Measurements from ENCODE around the gene KLHL36. TPM values are rescaled to one million over a fixed set of nuclear protein-coding genes. Genes with fewer than 3 reads are reported as not detected.
"Not testable (repeated sequence)": the region's sequence is repeated elsewhere in the genome, so short reads cannot be mapped to it uniquely, and the experiment has no call there.

Gene KLHL36
- total RNA-seq, 1 donor from 2014 or later, result 39.3 TPM

- Histone ChIP-seq H3K9me3 (no peaks in the 10 kb centered on the region), H3K27me3 (no peaks in the 10 kb centered on the region), H3K36me3 (no peaks in the 10 kb centered on the region), H3K27ac (no peak overlapping the region), H3K4me3 (no peak overlapping the region), H3K4me1 (peaks cover under 1% of the 10 kb centered on the region)
- no peak for DNase-seq (ENCODE audit: extremely low spot score in 2 of 2)
- TF ChIP-seq POLR2AphosphoS5 (IDR thresholded peaks at IDR 0.05; ENCODE audit: insufficient read depth in 1 of 2, low read depth in 1 of 2), result no peak
- no peak for TF ChIP-seq POLR2A (IDR thresholded peaks at IDR 0.05)
- no peak for TF ChIP-seq CTCF (IDR thresholded peaks at IDR 0.05)
- intact Hi-C loops (cut with DNase I), result no loop called here
These were observed 17.7 kb upstream of the KLHL36 start for GRCh38 chr16:84630446-84631152.

- no peak for TF ChIP-seq CTCF (IDR thresholded peaks at IDR 0.05)
- TF ChIP-seq POLR2A (IDR thresholded peaks at IDR 0.05), result no peak
- TF ChIP-seq POLR2AphosphoS5 (IDR thresholded peaks at IDR 0.05; ENCODE audit: insufficient read depth in 1 of 2, low read depth in 1 of 2), result no peak
- intact Hi-C loops (cut with DNase I), result no loop called here
- Histone ChIP-seq H3K4me1 (peaks cover 5% of the 10 kb centered on the region), H3K9me3 (no peaks in the 10 kb centered on the region), H3K27ac (no peak overlapping the region), H3K27me3 (no peaks in the 10 kb centered on the region), H3K4me3 (no peak overlapping the region), H3K36me3 (no peaks in the 10 kb centered on the region)
- DNase-seq (ENCODE audit: extremely low spot score in 2 of 2), result no peak
These were observed 17.2 kb upstream of the KLHL36 start for GRCh38 chr16:84631153-84631466.

- intact Hi-C loops (cut with DNase I), result no loop called here
- no peak for DNase-seq (ENCODE audit: extremely low spot score in 2 of 2)
- no peaks in the 10 kb centered on the region for H3K27me3 ChIP-seq
- no peaks in the 10 kb centered on the region for H3K9me3 ChIP-seq
- TF ChIP-seq POLR2AphosphoS5 (IDR thresholded peaks at IDR 0.05; ENCODE audit: insufficient read depth in 1 of 2, low read depth in 1 of 2), result no peak
- no peak for TF ChIP-seq CTCF (IDR thresholded peaks at IDR 0.05)
- no peak for TF ChIP-seq POLR2A (IDR thresholded peaks at IDR 0.05)
- no peak overlapping the region for H3K27ac ChIP-seq
- no peaks in the 10 kb centered on the region for H3K36me3 ChIP-seq
- no peak overlapping the region for H3K4me3 ChIP-seq
- peaks cover 5% of the 10 kb centered on the region for H3K4me1 ChIP-seq
These were observed 16.4 kb upstream of the KLHL36 start for GRCh38 chr16:84631886-84632285.

- H3K4me3 ChIP-seq; H3K27ac ChIP-seq; H3K4me1 ChIP-seq; intact Hi-C loops (cut with DNase I); H3K9me3 ChIP-seq; DNase-seq (ENCODE audit: extremely low spot score in 2 of 2); H3K36me3 ChIP-seq; H3K27me3 ChIP-seq: not testable (repeated sequence)
These were observed 15.4 kb upstream of the KLHL36 start for GRCh38 chr16:84632862-84633261.

- intact Hi-C loops (cut with DNase I), result no loop called here
- Histone ChIP-seq H3K9me3 (no peaks in the 10 kb centered on the region), H3K4me3 (no peak overlapping the region), H3K27ac (peak overlapping the region; percentile 42), H3K27me3 (no peaks in the 10 kb centered on the region), H3K4me1 (peaks cover 5% of the 10 kb centered on the region), H3K36me3 (no peaks in the 10 kb centered on the region)
- TF ChIP-seq POLR2AphosphoS5 (IDR thresholded peaks at IDR 0.05; ENCODE audit: insufficient read depth in 1 of 2, low read depth in 1 of 2), result peak in 1 of 2 donors; percentile 51
- TF ChIP-seq POLR2A (IDR thresholded peaks at IDR 0.05), result no peak
- TF ChIP-seq CTCF (IDR thresholded peaks at IDR 0.05), result no peak
- no peak for DNase-seq (ENCODE audit: extremely low spot score in 2 of 2)
These were observed 14.7 kb upstream of the KLHL36 start for GRCh38 chr16:84633622-84634021.

Measured in vagina (tissue), 2 donors.